ENCODE data around the gene TLE3.

DNA sequence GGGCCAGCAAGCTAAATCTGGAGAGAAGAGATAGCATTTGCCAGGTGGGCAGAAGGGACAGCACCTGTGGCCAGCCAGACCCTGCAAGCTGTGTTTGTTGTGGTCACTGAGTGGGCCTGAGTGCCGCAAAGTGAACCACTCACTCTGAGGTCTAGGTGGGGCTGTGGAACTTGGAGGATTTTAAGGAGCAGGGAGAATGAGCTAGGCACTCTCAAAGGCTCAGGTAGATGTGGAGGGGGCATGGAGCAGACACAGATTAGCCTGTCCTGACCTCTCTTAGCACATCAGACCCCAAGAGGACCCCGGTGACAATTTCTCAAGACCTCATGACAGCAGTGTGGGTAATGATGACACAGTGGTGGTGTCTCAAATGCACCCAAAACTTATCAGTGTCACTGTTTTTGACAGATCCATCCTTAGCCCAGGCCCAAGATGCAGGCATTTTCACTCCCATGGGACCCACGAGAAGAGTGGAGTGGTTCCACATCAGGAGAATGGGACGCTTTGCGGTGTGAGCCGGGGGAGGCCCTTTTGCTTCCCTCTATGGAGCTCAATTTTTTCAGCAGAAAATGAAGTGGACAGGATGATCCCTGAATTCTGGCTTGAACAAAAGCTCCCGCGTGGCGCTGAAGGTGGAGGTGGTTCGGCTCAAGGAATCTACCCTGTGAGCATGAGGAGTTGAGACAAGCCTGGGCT lies 43.8 kb upstream of the TLE3 start:
- TF ChIP-seq POLR2A (IDR thresholded peaks at IDR 0.05; ENCODE audit: low read length) (no peak), SREBF2 (IDR thresholded peaks at IDR 0.05) (no peak), GATA3 (IDR thresholded peaks at IDR 0.05; ENCODE audit: borderline replicate concordance) (no peak), EP300 (IDR thresholded peaks at IDR 0.05) (no peak), NFE2L2 (conservative IDR thresholded peaks at IDR 0.05; ENCODE audit: low read length) (no peak), FOSL2 (IDR thresholded peaks at IDR 0.05) (no peak), FOSL2 (CRISPR knock-in tag; IDR thresholded peaks at IDR 0.05) (no peak), ESRRA (IDR thresholded peaks at IDR 0.05; ENCODE audit: borderline replicate concordance, low read length) (no peak), PHF8 (IDR thresholded peaks at IDR 0.05; ENCODE audit: borderline replicate concordance, low read depth) (no peak)
- TF ChIP-seq, protein P1, sequence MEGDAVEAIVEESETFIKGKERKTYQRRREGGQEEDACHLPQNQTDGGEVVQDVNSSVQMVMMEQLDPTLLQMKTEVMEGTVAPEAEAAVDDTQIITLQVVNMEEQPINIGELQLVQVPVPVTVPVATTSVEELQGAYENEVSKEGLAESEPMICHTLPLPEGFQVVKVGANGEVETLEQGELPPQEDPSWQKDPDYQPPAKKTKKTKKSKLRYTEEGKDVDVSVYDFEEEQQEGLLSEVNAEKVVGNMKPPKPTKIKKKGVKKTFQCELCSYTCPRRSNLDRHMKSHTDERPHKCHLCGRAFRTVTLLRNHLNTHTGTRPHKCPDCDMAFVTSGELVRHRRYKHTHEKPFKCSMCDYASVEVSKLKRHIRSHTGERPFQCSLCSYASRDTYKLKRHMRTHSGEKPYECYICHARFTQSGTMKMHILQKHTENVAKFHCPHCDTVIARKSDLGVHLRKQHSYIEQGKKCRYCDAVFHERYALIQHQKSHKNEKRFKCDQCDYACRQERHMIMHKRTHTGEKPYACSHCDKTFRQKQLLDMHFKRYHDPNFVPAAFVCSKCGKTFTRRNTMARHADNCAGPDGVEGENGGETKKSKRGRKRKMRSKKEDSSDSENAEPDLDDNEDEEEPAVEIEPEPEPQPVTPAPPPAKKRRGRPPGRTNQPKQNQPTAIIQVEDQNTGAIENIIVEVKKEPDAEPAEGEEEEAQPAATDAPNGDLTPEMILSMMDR (IDR thresholded peaks at IDR 0.05), result no peak
- TF ChIP-seq, protein P2, sequence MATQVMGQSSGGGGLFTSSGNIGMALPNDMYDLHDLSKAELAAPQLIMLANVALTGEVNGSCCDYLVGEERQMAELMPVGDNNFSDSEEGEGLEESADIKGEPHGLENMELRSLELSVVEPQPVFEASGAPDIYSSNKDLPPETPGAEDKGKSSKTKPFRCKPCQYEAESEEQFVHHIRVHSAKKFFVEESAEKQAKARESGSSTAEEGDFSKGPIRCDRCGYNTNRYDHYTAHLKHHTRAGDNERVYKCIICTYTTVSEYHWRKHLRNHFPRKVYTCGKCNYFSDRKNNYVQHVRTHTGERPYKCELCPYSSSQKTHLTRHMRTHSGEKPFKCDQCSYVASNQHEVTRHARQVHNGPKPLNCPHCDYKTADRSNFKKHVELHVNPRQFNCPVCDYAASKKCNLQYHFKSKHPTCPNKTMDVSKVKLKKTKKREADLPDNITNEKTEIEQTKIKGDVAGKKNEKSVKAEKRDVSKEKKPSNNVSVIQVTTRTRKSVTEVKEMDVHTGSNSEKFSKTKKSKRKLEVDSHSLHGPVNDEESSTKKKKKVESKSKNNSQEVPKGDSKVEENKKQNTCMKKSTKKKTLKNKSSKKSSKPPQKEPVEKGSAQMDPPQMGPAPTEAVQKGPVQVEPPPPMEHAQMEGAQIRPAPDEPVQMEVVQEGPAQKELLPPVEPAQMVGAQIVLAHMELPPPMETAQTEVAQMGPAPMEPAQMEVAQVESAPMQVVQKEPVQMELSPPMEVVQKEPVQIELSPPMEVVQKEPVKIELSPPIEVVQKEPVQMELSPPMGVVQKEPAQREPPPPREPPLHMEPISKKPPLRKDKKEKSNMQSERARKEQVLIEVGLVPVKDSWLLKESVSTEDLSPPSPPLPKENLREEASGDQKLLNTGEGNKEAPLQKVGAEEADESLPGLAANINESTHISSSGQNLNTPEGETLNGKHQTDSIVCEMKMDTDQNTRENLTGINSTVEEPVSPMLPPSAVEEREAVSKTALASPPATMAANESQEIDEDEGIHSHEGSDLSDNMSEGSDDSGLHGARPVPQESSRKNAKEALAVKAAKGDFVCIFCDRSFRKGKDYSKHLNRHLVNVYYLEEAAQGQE (IDR thresholded peaks at IDR 0.05), result no peak

Measured in A549 (cell line).